SH-SY5Y (cell line): ENCODE data around the gene RP9.

Experiments used
- GATA2 ChIP-seq: IDR thresholded peaks from 2 replicates; pipeline ENCODE4 v1.6.1; 2011; ENCODE audit warnings: mild to moderate bottlenecking, low read depth, low read length
- GATA3 ChIP-seq: IDR thresholded peaks from 2 replicates; pipeline ENCODE4 v1.6.1; 2011; ENCODE audit warnings: low read depth, mild to moderate bottlenecking, low read length, moderate library complexity

DNA sequence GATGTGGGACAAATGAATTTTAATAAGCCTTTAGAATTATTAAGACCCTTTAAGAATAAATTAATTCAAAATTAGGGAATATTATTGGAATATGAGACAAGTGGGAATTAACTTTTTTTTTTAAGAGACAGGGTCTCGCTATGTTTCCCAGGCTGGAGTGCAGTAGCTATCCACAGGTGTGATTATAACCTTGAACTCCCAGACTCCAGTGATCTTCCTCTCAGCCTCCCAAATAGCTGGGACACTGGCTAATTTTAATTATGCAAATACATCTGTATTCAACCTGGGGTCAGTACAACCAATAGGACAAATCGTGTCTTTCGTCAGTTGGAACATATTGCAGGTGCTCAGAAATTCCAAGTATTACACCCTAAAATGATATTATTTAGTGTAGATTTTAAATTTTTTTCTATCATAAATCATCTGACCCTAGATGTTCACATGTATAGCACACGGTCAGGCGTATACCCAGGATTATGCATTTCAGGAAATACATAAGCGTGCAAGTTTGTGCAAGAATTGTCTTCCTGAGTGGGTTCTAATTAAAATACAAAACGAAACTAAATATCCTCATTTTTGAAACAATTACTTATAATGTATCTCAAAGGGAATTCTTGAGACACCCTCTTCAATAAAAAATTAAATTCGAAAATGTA lies 47.8 kb downstream of the RP9 start:
- no peak for TF ChIP-seq GATA2
- no peak for TF ChIP-seq GATA3
